Lower leg skin (tissue), 3 donors: ENCODE results near the gene MRFAP1L1.

Experiments used
- CTCF ChIP-seq, 3 donors: fragments of 450-650 bp; IDR thresholded peaks; one replicate each; pipeline ENCODE4 v1.5.1; 2016; ENCODE audit warnings: antibody characterized with exemption in 3 of 3, mild to moderate bottlenecking in 3 of 3, moderate library complexity in 2 of 3
- POLR2A ChIP-seq, 2 donors: fragments of 450-650 bp; IDR thresholded peaks; one replicate each; pipeline ENCODE4 v1.6.1; 2016 to 2017; ENCODE audit warnings: antibody characterized with exemption in 2 of 2, mild to moderate bottlenecking in 1 of 2, moderate library complexity in 1 of 2

GRCh38 chr4:6689506-6689960 lies 20.1 kb downstream of the MRFAP1L1 start:
- TF ChIP-seq CTCF (IDR thresholded peaks at IDR 0.05): no peak
- TF ChIP-seq POLR2A (IDR thresholded peaks at IDR 0.05): no peak
